OCI-LY7 (cell line): Measurements from ENCODE around the gene CDC42BPB. TPM values are rescaled to one million over a fixed set of nuclear protein-coding genes. Genes with fewer than 3 reads are reported as not detected.

Experiments
- BruUV-seq: library from RNA; stranded (reverse); fragments of 400-500 nt; replicated peaks from 2 replicates; lab custom pipeline; 2021; lab: Mats Ljungman, UMichigan
- CTCF ChIA-PET: fragments of 300-600 bp; sonication (Branson Sonifier 250); formaldehyde crosslinking; loops from one replicate; lab custom pipeline; 2022; ENCODE audit warnings: antibody characterized with exemption; ENCODE audit not compliant: unreplicated experiment; lab: Charles Lee
- POLR2A ChIA-PET: fragments of 300-600 bp; sonication (Branson Sonifier 250); formaldehyde crosslinking; loops from one replicate; lab custom pipeline; 2022; ENCODE audit warnings: antibody characterized with exemption; lab: Charles Lee
- DNase-seq: peaks from one replicate; pipeline ENCODE4 v3.0.0-alpha.2; 2015; ENCODE audit warnings: low spot score
- H2AFZ ChIP-seq: fragments of 200-600 bp; sonication (generic), shearing (Covaris generic); 2 replicates; pipeline ENCODE4 v1.6.1; 2014; ENCODE audit warnings: mild to moderate bottlenecking, antibody characterized with exemption, low read length, moderate library complexity
- H3K27ac ChIP-seq: fragments of 200-600 bp; sonication (generic); 2 replicates; pipeline ENCODE4 v1.5.1; 2014; ENCODE audit warnings: mixed run types, low read depth, mild to moderate bottlenecking, moderate library complexity, low read length, inconsistent platforms; ENCODE audit not compliant: poor library complexity, severe bottlenecking
- H3K36me3 ChIP-seq: fragments of 200-600 bp; sonication (generic); 2 replicates; pipeline ENCODE4 v1.6.1; 2014; ENCODE audit warnings: mild to moderate bottlenecking, antibody characterized with exemption, low read length, moderate library complexity, mixed read lengths; ENCODE audit not compliant: insufficient read depth
- H3K4me1 ChIP-seq: fragments of 200-600 bp; sonication (generic); 2 replicates; pipeline ENCODE4 v1.5.1; 2014; ENCODE audit warnings: mild to moderate bottlenecking, low read length; ENCODE audit not compliant: insufficient read depth, poor library complexity, severe bottlenecking
- H3K4me2 ChIP-seq: fragments of 200-600 bp; sonication (generic); 2 replicates; pipeline ENCODE4 v1.6.1; 2014; ENCODE audit warnings: mild to moderate bottlenecking, low read length
- H3K4me3 ChIP-seq: fragments of 200-600 bp; sonication (generic); 2 replicates; pipeline ENCODE4 v1.5.1; 2014; ENCODE audit warnings: mild to moderate bottlenecking, low read depth, low read length; ENCODE audit not compliant: poor library complexity, severe bottlenecking
- H3K79me2 ChIP-seq: fragments of 200-600 bp; sonication (generic); 2 replicates; pipeline ENCODE4 v1.6.1; 2016; ENCODE audit warnings: low read depth, mild to moderate bottlenecking, low read length, moderate library complexity, mixed read lengths; ENCODE audit not compliant: insufficient read depth
- H3K9me2 ChIP-seq: fragments of 200-600 bp; sonication (generic); 2 replicates; pipeline ENCODE4 v1.6.1; 2016; ENCODE audit warnings: mild to moderate bottlenecking, low read length, mixed read lengths; ENCODE audit not compliant: insufficient read depth
- H3K9me3 ChIP-seq: fragments of 200-600 bp; sonication (generic); 2 replicates; pipeline ENCODE4 v1.6.1; 2014; ENCODE audit warnings: mild to moderate bottlenecking, mixed run types, low read length, mixed read lengths
- H4K20me1 ChIP-seq: fragments of 200-600 bp; sonication (generic); 2 replicates; pipeline ENCODE4 v1.6.1; 2014; ENCODE audit warnings: mild to moderate bottlenecking, antibody characterized with exemption, low read length, moderate library complexity, mixed read lengths; ENCODE audit not compliant: insufficient read depth
- EZH2phosphoT487 ChIP-seq: fragments of 200-600 bp; sonication (generic); IDR thresholded peaks from 2 replicates; pipeline ENCODE4 v1.6.1; 2018; ENCODE audit warnings: low read depth, borderline replicate concordance, mild to moderate bottlenecking, mixed run types, antibody characterized with exemption, low read length, moderate library complexity, mixed read lengths
- intact Hi-C: fragments of 100-400 bp; cut with micrococcal nuclease; formaldehyde crosslinking; loops from one replicate; pipeline ENCODE4 v1.10.0; 2022; ENCODE audit not compliant: unreplicated experiment
- total RNA-seq, 2 experiments: library from RNA; depleted of rRNA in 1 of 2; stranded (reverse); fragments of >200 nt in 1 of 2; shearing (Covaris generic) in 1 of 2; gene quantifications; 2 replicates each; pipeline ENCODE4 v1.2.3, GENCODE V29; 2014 to 2022
- TF ChIP-seq, protein P1 (sequence below): fragments of 200-600 bp; sonication (generic); conservative IDR thresholded peaks from 2 replicates; pipeline ENCODE4 v1.5.1; 2014; ENCODE audit warnings: mild to moderate bottlenecking, antibody characterized with exemption, low read length, moderate library complexity, mixed read lengths

CDC42BPB gene
- total RNA-seq, 2 experiments from 2014 or later, result 0.03 to 0.46 TPM

DNA sequence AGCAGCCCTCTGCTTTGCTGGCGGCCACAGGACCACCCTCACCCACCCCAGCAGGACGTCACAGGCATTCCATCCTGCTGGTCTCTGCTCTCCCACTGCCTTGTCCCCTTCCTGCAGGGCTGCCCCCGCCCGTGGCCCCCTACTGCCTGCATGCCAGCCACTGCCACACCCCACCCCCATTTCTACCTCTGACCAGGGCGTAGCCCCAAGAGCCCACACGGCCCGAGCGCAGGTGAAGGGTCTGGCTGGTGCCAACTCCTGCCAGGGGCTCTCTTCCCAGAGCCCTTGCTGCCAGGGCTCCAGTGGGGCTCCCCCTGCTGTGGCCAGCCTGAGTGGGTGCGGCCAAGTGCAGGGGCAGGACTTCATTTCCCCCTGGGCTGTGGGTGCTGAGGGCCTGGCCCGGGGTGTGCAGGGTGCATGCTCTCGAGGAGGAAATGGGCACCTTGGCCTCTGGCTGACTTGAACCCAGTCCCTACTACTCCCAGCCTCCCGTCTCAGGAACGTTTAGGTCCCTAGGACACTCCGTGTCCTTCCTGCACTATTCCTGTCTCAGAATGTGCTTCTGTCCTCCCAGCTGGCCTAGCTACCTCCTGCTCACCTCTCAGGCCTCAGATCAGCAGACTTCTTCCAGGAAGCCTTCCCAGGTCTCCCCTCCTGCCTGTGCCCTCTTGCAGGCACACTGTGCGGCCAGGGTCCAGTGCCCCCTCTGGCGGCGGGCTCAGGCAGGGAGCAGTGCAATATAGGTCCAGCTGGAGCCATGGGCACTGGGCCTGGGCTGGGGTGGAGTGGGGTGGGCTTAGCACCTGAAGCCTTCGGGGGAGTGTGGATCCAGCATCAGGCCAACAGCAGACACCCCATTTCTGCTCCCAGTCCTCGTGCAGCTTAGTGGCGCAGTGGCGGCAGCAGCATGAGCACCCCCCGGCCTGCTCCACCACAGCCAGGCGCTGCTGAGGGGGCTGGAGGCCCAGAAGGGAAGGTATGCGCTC, 28.1 kb upstream of the CDC42BPB start:
- POLR2A ChIA-PET, result no interaction called here
- CTCF ChIA-PET, result no interaction called here
- no TSS peak for BruUV-seq

DNA sequence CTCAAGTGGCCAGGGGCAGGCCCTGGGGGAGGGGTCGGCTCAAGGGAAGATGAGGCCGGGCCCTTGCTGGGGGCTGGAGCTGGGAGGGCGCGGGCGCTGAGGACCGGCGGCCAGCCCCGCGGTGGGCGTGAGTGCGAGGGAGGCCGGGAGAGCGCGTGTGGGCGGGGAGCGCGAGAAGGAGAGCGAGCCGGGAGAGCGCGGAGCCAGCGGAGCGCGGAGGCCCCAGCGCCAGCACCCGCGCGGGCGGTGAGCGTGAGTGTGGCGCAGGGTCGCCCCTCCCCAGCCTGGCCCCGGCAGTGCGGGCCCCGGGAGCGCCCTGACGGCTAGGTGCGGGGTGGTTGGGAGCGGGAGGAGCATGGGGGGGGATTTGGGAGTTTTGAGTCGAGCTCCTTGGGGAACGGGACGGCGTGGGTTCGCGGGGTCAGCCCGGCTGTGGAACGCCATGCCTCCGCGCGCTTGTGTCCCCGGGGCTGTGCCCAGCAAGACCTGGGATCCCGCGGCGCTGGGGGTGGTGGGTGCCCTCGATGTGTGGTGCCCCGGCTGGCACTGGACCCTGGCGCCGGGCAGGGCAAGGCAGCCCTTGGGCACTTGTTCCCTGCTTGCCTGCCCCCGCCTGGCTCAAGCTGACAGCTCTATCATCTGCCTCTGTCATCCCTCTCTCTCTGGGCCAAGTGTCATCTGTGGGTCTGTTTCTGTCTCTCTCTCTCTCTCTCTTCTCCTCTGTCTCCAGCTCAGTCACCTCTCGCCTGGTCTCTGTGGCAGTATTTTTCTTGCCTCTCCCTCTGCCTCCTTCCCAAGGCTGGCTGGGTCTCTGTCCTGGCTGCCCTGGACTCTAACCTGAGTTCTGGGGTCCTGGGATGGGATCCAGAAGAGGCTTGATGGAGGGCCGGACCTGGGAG, 26.9 kb upstream of the CDC42BPB start, which contains the start of gene LBHD2:
Gene LBHD2 (plus strand): TSS at position 190 of the 899 bp plus-strand sequence. CDS start 1,803 bp downstream, outside the sequence.
- ChIA-PET CTCF (interaction anchor here (0.5 kb wide), 1 partner anchor 26 kb away, joined by 3 read pairs; no protein-coding TSS in a partner anchor), POLR2A (no interaction called here)
- intact Hi-C loops, result no loop called here
- Histone ChIP-seq H3K9me2 (no peaks in the 10 kb centered on the region), H3K4me1 (peaks cover 5% of the 10 kb centered on the region), H3K79me2 (no peaks in the 10 kb centered on the region), H3K4me3 (no peak within 1 kb of the TSS), H3K9me3 (no peaks in the 10 kb centered on the region), H4K20me1 (no peaks in the 10 kb centered on the region), H3K36me3 (no peaks in the 10 kb centered on the region), H3K4me2 (no peak within 1 kb of the TSS), H2AFZ (no peak within 1 kb of the TSS), H3K27ac (no peak within 1 kb of the TSS)
- no peak for DNase-seq
- TF ChIP-seq, protein P1, sequence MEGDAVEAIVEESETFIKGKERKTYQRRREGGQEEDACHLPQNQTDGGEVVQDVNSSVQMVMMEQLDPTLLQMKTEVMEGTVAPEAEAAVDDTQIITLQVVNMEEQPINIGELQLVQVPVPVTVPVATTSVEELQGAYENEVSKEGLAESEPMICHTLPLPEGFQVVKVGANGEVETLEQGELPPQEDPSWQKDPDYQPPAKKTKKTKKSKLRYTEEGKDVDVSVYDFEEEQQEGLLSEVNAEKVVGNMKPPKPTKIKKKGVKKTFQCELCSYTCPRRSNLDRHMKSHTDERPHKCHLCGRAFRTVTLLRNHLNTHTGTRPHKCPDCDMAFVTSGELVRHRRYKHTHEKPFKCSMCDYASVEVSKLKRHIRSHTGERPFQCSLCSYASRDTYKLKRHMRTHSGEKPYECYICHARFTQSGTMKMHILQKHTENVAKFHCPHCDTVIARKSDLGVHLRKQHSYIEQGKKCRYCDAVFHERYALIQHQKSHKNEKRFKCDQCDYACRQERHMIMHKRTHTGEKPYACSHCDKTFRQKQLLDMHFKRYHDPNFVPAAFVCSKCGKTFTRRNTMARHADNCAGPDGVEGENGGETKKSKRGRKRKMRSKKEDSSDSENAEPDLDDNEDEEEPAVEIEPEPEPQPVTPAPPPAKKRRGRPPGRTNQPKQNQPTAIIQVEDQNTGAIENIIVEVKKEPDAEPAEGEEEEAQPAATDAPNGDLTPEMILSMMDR, result no peak
- TF ChIP-seq EZH2phosphoT487, result no peak
- no TSS peak for BruUV-seq

More for the DNA sequence above, 28.1 kb upstream of the CDC42BPB start:
- no peak overlapping the region for H3K4me2 ChIP-seq
- H3K27ac ChIP-seq, result no peak overlapping the region
- TF ChIP-seq EZH2phosphoT487, result no peak
- TF ChIP-seq, protein P1, result no peak
- H3K9me3 ChIP-seq, result no peaks in the 10 kb centered on the region
- no peak overlapping the region for H2AFZ ChIP-seq
- no peaks in the 10 kb centered on the region for H3K9me2 ChIP-seq
- no peak for DNase-seq
- peaks cover 6% of the 10 kb centered on the region for H3K4me1 ChIP-seq
- no peaks in the 10 kb centered on the region for H3K79me2 ChIP-seq
- H3K36me3 ChIP-seq, result no peaks in the 10 kb centered on the region
- no peak overlapping the region for H3K4me3 ChIP-seq
- no peaks in the 10 kb centered on the region for H4K20me1 ChIP-seq
- intact Hi-C loops, result no loop called here
